Heart right ventricle (tissue), 16 donors: ENCODE results near the gene THAP7. TPM values are rescaled to one million over a fixed set of nuclear protein-coding genes. Genes with fewer than 3 reads are reported as not detected.

Source experiments
- ATAC-seq, 8 donors: fragments of 200-7000 bp; cut with Tn5 transposase; one replicate each; pipeline ENCODE4 v1.9.1; 2020; ENCODE audit warnings: mild to moderate bottlenecking in 8 of 8, moderate library complexity in 8 of 8, moderate number of reproducible peaks in 1 of 8
- DNase-seq, 2 donors: peaks; one replicate each; pipeline ENCODE4 v3.0.0-alpha.2; 2020
- H3K27ac ChIP-seq, 10 donors: fragments of 200-600 bp; sonication (generic) in 2 of 10; one replicate each; pipeline versions ENCODE4 v1.5.0 to v1.8.0; 2020 to 2022; ENCODE audit warnings: mild to moderate bottlenecking in 3 of 10
- H3K27me3 ChIP-seq, 7 donors: fragments of 200-600 bp; one replicate each; pipeline ENCODE4 v1.8.0; 2021 to 2022; ENCODE audit warnings: mild to moderate bottlenecking in 2 of 7
- H3K36me3 ChIP-seq, 9 donors: fragments of 200-600 bp; sonication (generic) in 1 of 9; one replicate each; pipeline versions ENCODE4 v1.5.0 to v1.8.0; 2020 to 2022; ENCODE audit warnings: mild to moderate bottlenecking in 2 of 9
- H3K4me1 ChIP-seq, 9 donors: fragments of 200-600 bp; sonication (generic) in 1 of 9; one replicate each; pipeline versions ENCODE4 v1.5.0 to v1.8.0; 2020 to 2022; ENCODE audit warnings: mild to moderate bottlenecking in 4 of 9
- H3K4me3 ChIP-seq, 10 donors: fragments of 200-600 bp; sonication (generic) in 2 of 10; one replicate each; pipeline versions ENCODE4 v1.5.0 to v1.8.0; 2020 to 2022; ENCODE audit warnings: mild to moderate bottlenecking in 7 of 10, moderate library complexity in 2 of 10
- H3K9me3 ChIP-seq, 11 donors: fragments of 200-600 bp in 10 of 11; sonication (generic) in 2 of 11; one replicate each; pipeline versions ENCODE4 v1.5.0 to v1.8.0; 2013 to 2022; ENCODE audit warnings: mild to moderate bottlenecking in 2 of 11, control low read depth in 1 of 11, moderate library complexity in 1 of 11
- CTCF ChIP-seq, 9 donors: fragments of 200-600 bp; sonication (generic) in 2 of 9; IDR thresholded peaks; one replicate each; pipeline versions ENCODE4 v1.5.0 to v1.8.0; 2021 to 2022; ENCODE audit warnings: antibody characterized with exemption in 9 of 9, mild to moderate bottlenecking in 5 of 9, moderate library complexity in 1 of 9
- WGBS, 2 donors: extraction: QIAGEN DNeasy Blood & Tissue Kit; methylation state at CpG; one replicate each; pipeline ENCODE4 v1.1.7; 2013; ENCODE audit warnings: inconsistent platforms in 1 of 2; 5-methylcytosine and 5-hydroxymethylcytosine counted together
- intact Hi-C, 10 donors: fragments of 100-400 bp; cut with DNase I; formaldehyde crosslinking; loops; one replicate each; pipeline versions ENCODE4 v1.11.1 to v1.14.2; 2022
- polyA plus RNA-seq, 2 donors: library from polyadenylated mRNA; stranded (reverse); fragments of 200-250 nt; gene quantifications; one replicate each; pipeline ENCODE4 v1.2.3, GENCODE V29; 2013
- total RNA-seq, 10 donors: library from RNA; stranded (reverse); fragmentation: NEBNext Ultra II Directional in 3 of 10; extraction: Animal tissue kit (Norgen Biotek cat#: 25700) in 3 of 10; gene quantifications; one replicate each; pipeline versions ENCODE4 v1.2.1 to v1.2.4, GENCODE V29; 2021 to 2023
- donor health status: Arrhythmogenic right ventricular cardiomyopathy.
- donor health status: ischemic (EF 13 %, LVEDD 7.1; RV severe dilation, severe dysfunction).
- donor health status: healthy with polysubstance abuse.
- donor health status: DM: no; HTN: yes; CAD: no.
- donor health status: DM: no; HTN: no; CAD: no.
- donor health status: ischemic (EF 25% LVEDD 6.9; RV normal size, moderate dysfunction).
- donor health status: ischemic (EF 25% LVEDD 5.7; RV mildly dilated, moderate dysfunction).
- donor health status: healthy.
- donor health status: DM: yes; HTN: yes; CAD: no.
- donor health status: Ischemic cardiomyopathy.
- donor health status: ischemic (EF 35%, LVEDD 5.7; RV mildly dilated, moderate dysfunction).
- donor health status: nonischemic (EF 11% LVEDD 7.7; RV severe dilation, severe dysfunction).
- donor health status: DM: yes; HTN: yes; CAD: no.
- donor health status: PGD.
- donor health status: ischemic (EF 29% LVEDD 5.4; RV normal size, mild dysfunction).
- donor health status: nonischemic (EF 23%, LVEDD 6.1; RV moderate dilation, normal function).

Gene THAP7
- total and polyA plus RNA-seq, 12 donors: 15.5 to 54.9 (median 18.1) TPM

DNA sequence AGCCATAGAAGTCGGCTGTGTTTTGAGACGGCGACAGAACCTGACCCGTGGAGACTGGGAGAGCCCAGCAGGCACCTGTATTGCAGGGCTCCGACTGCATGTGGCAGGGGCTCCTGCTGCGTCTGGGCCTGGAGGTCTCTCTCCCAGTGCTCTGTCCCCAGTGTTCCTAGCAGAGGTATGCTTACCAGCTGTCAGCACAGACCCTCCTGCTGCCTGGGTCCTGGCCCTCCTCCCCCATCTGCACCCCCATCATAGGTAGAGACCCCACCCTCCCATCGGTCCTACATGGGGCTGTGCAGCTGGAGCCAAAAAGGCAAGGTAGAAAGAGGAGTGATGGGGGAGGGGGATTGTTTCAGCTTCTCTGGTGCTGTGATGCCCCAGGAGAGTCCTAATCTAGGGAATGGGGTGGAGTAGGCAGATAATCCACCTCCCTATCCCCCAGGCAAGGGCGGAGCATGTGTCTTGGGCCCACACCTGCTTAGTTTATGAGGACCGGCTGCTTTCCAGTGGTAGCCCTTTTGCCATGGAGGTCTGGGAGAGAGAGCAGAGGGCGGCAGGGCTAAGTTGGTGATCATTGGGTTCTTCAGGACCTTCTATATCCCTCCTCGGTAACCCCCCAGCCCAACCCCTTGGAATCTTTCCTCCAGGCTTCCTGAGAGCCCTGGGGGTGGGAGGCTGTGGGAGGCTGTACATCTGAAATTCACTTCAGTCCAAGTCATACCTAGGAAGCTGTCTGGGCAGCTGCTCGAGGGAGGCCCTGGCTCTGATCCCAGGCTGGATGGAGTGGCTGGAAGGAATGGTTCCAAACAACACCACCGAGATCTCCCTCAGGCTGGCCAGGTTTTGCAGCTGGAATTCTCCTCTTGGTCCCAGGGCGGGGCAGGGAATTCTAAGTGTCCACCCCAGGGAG is 25.1 kb upstream of the THAP7 start:
- H3K27ac ChIP-seq: no peak overlapping the region
- intact Hi-C loops: loop anchor here in 1 of 10 donors (10.0 kb wide), 1 partner anchor 82 kb away; no protein-coding TSS in a partner anchor

DNA sequence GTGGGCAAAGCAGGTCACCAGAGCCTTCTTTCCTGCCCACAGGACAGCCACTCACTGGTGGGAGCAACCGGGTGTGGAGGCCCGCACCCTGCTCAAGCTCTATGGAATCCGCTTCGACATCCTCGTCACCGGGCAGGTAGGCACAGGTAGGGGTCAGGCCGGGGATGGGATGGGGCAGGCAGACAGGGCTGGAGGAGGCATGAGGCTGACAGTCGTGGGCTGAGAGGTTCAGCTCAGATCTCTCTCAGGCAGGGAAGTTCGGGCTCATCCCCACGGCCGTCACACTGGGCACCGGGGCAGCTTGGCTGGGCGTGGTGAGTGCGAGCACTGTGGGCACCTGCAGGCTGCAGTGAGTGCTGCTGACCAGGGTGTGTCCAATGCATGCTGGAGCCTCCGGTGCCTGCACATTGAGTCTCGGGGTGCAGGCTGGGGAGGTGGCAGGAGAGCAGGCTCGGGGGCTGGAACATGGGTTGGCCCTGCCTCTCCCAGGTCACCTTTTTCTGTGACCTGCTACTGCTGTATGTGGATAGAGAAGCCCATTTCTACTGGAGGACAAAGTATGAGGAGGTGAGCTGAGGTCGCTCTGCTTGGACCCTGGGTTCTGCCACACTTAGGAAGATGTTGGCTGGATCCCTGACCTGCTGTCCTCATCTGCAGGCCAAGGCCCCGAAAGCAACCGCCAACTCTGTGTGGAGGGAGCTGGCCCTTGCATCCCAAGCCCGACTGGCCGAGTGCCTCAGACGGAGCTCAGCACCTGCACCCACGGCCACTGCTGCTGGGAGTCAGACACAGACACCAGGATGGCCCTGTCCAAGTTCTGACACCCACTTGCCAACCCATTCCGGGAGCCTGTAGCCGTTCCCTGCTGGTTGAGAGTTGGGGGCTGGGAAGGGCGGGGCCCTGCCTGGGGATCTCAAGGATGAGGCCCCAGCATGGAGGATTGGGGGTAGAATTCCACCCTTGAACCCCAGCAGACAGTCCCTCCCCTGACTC is 24.1 kb upstream of the THAP7 start:
- DNase-seq: no peak
- no peak overlapping the region for H3K27ac ChIP-seq
- H3K4me1 ChIP-seq: peaks cover 0 to 8% (median 0%) of the 10 kb centered on the region in 9 donors
- WGBS, 2 donors: 91 to 92% methylated on average over 27 of the region's 27 CpGs
- H3K36me3 ChIP-seq: no peaks in the 10 kb centered on the region
- TF ChIP-seq CTCF (IDR thresholded peaks at IDR 0.05): no peak
- no peaks in the 10 kb centered on the region for H3K9me3 ChIP-seq
- no peak for ATAC-seq
- H3K27me3 ChIP-seq: peaks cover 0 to 22% (median 11%) of the 10 kb centered on the region in 7 donors
- intact Hi-C loops: loop anchor here in 1 of 10 donors (10.0 kb wide), 1 partner anchor 81 kb away; no protein-coding TSS in a partner anchor
- H3K4me3 ChIP-seq: no peak overlapping the region

More for the DNA sequence above, 25.1 kb upstream of the THAP7 start:
- ATAC-seq: peak in 3 of 8 donors; percentile 14 to 38 (median 23)
- 61 to 63% methylated on average over 14 of the region's 14 CpGs for WGBS, 2 donors
- Histone ChIP-seq H3K4me1 (peaks cover 2 to 12% (median 4%) of the 10 kb centered on the region in 9 donors), H3K9me3 (no peaks in the 10 kb centered on the region), H3K36me3 (no peaks in the 10 kb centered on the region), H3K27me3 (peaks cover 5 to 32% (median 21%) of the 10 kb centered on the region in 7 donors), H3K4me3 (no peak overlapping the region)
- no peak for TF ChIP-seq CTCF (IDR thresholded peaks at IDR 0.05)
- DNase-seq: peak in 1 of 2 donors; percentile 57

DNA sequence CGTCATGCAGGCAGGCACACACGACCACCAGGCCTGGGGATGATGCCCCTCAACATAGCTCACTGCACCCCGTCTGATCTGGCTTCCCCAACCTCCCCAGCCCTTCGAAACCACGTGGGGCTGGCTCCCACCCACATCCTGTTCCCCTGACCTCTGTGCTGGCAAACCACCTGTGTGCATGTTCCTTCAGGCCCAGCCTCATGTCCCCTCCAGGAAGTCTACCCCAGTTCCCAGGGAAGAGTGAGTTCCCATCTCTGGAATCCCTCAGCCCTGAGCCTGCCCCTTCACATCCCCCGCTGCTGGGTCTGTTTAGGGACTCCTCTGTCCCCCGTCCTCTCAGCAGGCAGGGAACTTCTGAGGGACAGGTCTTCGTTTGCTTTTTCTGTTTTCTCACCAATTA is 23.3 kb upstream of the THAP7 start:
- no peak for ATAC-seq
- Histone ChIP-seq H3K27ac (no peak overlapping the region), H3K4me3 (no peak overlapping the region), H3K9me3 (no peaks in the 10 kb centered on the region), H3K36me3 (no peaks in the 10 kb centered on the region), H3K27me3 (peaks cover 0 to 14% (median 3%) of the 10 kb centered on the region in 7 donors), H3K4me1 (peaks cover 0 to 8% (median 0%) of the 10 kb centered on the region in 9 donors)
- 72 to 79% methylated on average over 8 of the region's 8 CpGs for WGBS, 2 donors
- no peak for TF ChIP-seq CTCF (IDR thresholded peaks at IDR 0.05)
- intact Hi-C loops: loop anchor here in 1 of 10 donors (10.0 kb wide), 1 partner anchor 80 kb away; no protein-coding TSS in a partner anchor
- DNase-seq: no peak
